SK-N-SH treated with all-trans-retinoic acid at 6 μM for 48 hours (cell line): ENCODE measurements around the gene CP.

Experiments
- ATAC-seq: fragments of 200-7000 bp; cut with Tn5 transposase; 3 replicates; pipeline ENCODE4 v1.9.1; 2020; ENCODE audit warnings: mild to moderate bottlenecking, moderate library complexity
- ARNTL ChIP-seq: fragments of 450-650 bp; formaldehyde crosslinking; IDR thresholded peaks from 2 replicates; pipeline ENCODE4 v1.5.0; 2020; ENCODE audit warnings: low read depth, mild to moderate bottlenecking, moderate library complexity, borderline replicate concordance
- BACH2 ChIP-seq: fragments of 250-450 bp; sonication (Bioruptor Pico); IDR thresholded peaks from 2 replicates; pipeline ENCODE4 v1.9.0; 2021; ENCODE audit warnings: mild to moderate bottlenecking, borderline replicate concordance
- CSDC2 ChIP-seq: fragments of 250-450 bp; sonication (Bioruptor Pico); IDR thresholded peaks from 2 replicates; pipeline ENCODE4 v1.5.0; 2020; ENCODE audit warnings: mild to moderate bottlenecking, moderate library complexity
- ESRRG ChIP-seq: fragments of 250-450 bp; sonication (Bioruptor Pico); IDR thresholded peaks from 2 replicates; pipeline ENCODE4 v1.6.1; 2021; ENCODE audit warnings: mild to moderate bottlenecking
- GLIS3 ChIP-seq: fragments of 250-450 bp; sonication (Bioruptor Pico); IDR thresholded peaks from 2 replicates; pipeline ENCODE4 v1.5.0; 2020; ENCODE audit warnings: mild to moderate bottlenecking, moderate library complexity
- ISL1 ChIP-seq: fragments of 250-450 bp; sonication (Bioruptor Pico); IDR thresholded peaks from 2 replicates; pipeline ENCODE4 v2.1.2; 2022; ENCODE audit warnings: mild to moderate bottlenecking, moderate library complexity
- OSR1 ChIP-seq: fragments of 250-450 bp; sonication (Bioruptor Pico); IDR thresholded peaks from 2 replicates; pipeline ENCODE4 v1.8.0; 2022; ENCODE audit warnings: moderate library complexity, mild to moderate bottlenecking, inconsistent platforms
- PPARA ChIP-seq: fragments of 250-450 bp; sonication (Bioruptor Pico); IDR thresholded peaks from 2 replicates; pipeline ENCODE4 v1.5.0; 2020; ENCODE audit warnings: mild to moderate bottlenecking, borderline replicate concordance
- RARB ChIP-seq: fragments of 250-450 bp; sonication (Bioruptor Pico); IDR thresholded peaks from 2 replicates; pipeline ENCODE4 v1.8.0; 2021; ENCODE audit warnings: mild to moderate bottlenecking, moderate library complexity
- TCF4 ChIP-seq: fragments of 250-450 bp; sonication (Bioruptor Pico); IDR thresholded peaks from 2 replicates; pipeline ENCODE4 v1.8.0; 2021; ENCODE audit warnings: mild to moderate bottlenecking, moderate library complexity, borderline replicate concordance
- ZC3H10 ChIP-seq: fragments of 250-450 bp; sonication (Bioruptor Pico); IDR thresholded peaks from 2 replicates; pipeline ENCODE4 v1.5.1; 2021; ENCODE audit warnings: mild to moderate bottlenecking, moderate library complexity
- ZFP3 ChIP-seq: fragments of 250-450 bp; sonication (Bioruptor Pico); IDR thresholded peaks from 2 replicates; pipeline ENCODE4 v1.5.0; 2020; ENCODE audit warnings: mild to moderate bottlenecking, moderate library complexity
- ZFP30 ChIP-seq: fragments of 450-650 bp; formaldehyde crosslinking; IDR thresholded peaks from 2 replicates; pipeline ENCODE4 v1.5.0; 2022; ENCODE audit warnings: mild to moderate bottlenecking, moderate library complexity
- ZNF565 ChIP-seq: fragments of 450-650 bp; formaldehyde crosslinking; conservative IDR thresholded peaks from 2 replicates; pipeline ENCODE4 v1.5.0; 2020; ENCODE audit warnings: low read depth, mild to moderate bottlenecking, moderate library complexity
- ZNF70 ChIP-seq: fragments of 450-650 bp; formaldehyde crosslinking; IDR thresholded peaks from 2 replicates; pipeline ENCODE4 v1.5.0; 2020; ENCODE audit warnings: mild to moderate bottlenecking, moderate library complexity
- ZNF8 ChIP-seq: fragments of 450-650 bp; formaldehyde crosslinking; IDR thresholded peaks from 2 replicates; pipeline ENCODE4 v1.5.0; 2020; ENCODE audit warnings: mild to moderate bottlenecking, moderate library complexity
- TF ChIP-seq, protein P1 (sequence below): fragments of 250-450 bp; sonication (Bioruptor Pico); IDR thresholded peaks from 2 replicates; pipeline ENCODE4 v1.8.0; 2021; ENCODE audit warnings: low read depth, mild to moderate bottlenecking, moderate library complexity, borderline replicate concordance
- TF ChIP-seq, protein P2 (sequence below): fragments of 250-450 bp; sonication (Bioruptor Pico); IDR thresholded peaks from 2 replicates; pipeline ENCODE4 v1.5.1; 2021; ENCODE audit warnings: mild to moderate bottlenecking, moderate library complexity
- TF ChIP-seq, protein P3 (sequence below): fragments of 250-450 bp; sonication (Bioruptor Pico); IDR thresholded peaks from 2 replicates; pipeline ENCODE4 v1.5.1; 2020; ENCODE audit warnings: low read depth, mild to moderate bottlenecking, moderate library complexity
- TF ChIP-seq, protein P4 (sequence below): fragments of 250-450 bp; sonication (Bioruptor Pico); IDR thresholded peaks from 2 replicates; pipeline ENCODE4 v1.8.0; 2020; ENCODE audit warnings: mild to moderate bottlenecking, moderate library complexity, borderline replicate concordance
- TF ChIP-seq, protein P5 (sequence below): fragments of 250-450 bp; sonication (Bioruptor Pico); IDR thresholded peaks from 2 replicates; pipeline ENCODE4 v1.5.0; 2020; ENCODE audit warnings: mild to moderate bottlenecking, moderate library complexity

Gene CP

GRCh38 chr3:149188494-149188893, 33.1 kb downstream of the CP start:
- ATAC-seq: no peak
- TF ChIP-seq ESRRG (CRISPR knock-in tag): no peak
- TF ChIP-seq BACH2 (CRISPR knock-in tag): no peak
- no peak for TF ChIP-seq CSDC2 (CRISPR knock-in tag)
- TF ChIP-seq ZNF565 (CRISPR knock-in tag): no peak
- TF ChIP-seq, protein P1, sequence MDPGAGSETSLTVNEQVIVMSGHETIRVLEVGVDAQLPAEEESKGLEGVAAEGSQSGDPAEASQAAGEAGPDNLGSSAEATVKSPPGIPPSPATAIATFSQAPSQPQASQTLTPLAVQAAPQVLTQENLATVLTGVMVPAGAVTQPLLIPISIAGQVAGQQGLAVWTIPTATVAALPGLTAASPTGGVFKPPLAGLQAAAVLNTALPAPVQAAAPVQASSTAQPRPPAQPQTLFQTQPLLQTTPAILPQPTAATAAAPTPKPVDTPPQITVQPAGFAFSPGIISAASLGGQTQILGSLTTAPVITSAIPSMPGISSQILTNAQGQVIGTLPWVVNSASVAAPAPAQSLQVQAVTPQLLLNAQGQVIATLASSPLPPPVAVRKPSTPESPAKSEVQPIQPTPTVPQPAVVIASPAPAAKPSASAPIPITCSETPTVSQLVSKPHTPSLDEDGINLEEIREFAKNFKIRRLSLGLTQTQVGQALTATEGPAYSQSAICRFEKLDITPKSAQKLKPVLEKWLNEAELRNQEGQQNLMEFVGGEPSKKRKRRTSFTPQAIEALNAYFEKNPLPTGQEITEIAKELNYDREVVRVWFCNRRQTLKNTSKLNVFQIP (CRISPR knock-in tag): no peak
- no peak for TF ChIP-seq RARB
- no peak for TF ChIP-seq ZFP30 (CRISPR knock-in tag)
- TF ChIP-seq ZC3H10 (CRISPR knock-in tag): no peak

DNA sequence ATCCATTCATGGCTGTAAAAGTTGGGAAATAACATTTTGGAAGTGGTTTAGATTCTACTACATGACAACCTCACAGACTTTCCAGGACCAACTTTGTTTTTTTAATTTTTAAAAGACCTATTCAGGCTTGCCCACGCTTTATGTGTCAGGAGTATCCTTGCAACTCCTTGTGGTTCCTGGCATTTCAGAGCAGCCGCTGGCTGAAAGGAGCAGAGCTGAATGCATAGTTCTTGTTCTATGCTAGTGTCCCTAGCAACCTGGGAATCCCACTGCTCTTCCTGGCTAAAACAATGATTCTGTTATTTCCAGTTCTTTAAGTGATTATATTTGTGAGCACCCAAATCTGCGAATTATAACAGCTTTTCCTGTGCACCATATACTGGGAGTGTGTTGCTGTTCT, 34.9 kb downstream of the CP start:
- TF ChIP-seq BACH2 (CRISPR knock-in tag) (no peak), GLIS3 (no peak), RARB (no peak), ZNF8 (CRISPR knock-in tag) (no peak), TCF4 (CRISPR knock-in tag) (no peak), ZNF565 (CRISPR knock-in tag) (no peak)
- TF ChIP-seq, protein P2, sequence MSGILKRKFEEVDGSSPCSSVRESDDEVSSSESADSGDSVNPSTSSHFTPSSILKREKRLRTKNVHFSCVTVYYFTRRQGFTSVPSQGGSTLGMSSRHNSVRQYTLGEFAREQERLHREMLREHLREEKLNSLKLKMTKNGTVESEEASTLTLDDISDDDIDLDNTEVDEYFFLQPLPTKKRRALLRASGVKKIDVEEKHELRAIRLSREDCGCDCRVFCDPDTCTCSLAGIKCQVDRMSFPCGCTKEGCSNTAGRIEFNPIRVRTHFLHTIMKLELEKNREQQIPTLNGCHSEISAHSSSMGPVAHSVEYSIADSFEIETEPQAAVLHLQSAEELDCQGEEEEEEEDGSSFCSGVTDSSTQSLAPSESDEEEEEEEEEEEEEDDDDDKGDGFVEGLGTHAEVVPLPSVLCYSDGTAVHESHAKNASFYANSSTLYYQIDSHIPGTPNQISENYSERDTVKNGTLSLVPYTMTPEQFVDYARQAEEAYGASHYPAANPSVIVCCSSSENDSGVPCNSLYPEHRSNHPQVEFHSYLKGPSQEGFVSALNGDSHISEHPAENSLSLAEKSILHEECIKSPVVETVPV (CRISPR knock-in tag): no peak
- TF ChIP-seq, protein P3, sequence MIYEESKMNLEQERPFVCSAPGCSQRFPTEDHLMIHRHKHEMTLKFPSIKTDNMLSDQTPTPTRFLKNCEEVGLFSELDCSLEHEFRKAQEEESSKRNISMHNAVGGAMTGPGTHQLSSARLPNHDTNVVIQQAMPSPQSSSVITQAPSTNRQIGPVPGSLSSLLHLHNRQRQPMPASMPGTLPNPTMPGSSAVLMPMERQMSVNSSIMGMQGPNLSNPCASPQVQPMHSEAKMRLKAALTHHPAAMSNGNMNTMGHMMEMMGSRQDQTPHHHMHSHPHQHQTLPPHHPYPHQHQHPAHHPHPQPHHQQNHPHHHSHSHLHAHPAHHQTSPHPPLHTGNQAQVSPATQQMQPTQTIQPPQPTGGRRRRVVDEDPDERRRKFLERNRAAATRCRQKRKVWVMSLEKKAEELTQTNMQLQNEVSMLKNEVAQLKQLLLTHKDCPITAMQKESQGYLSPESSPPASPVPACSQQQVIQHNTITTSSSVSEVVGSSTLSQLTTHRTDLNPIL (CRISPR knock-in tag): no peak
- TF ChIP-seq, protein P4, sequence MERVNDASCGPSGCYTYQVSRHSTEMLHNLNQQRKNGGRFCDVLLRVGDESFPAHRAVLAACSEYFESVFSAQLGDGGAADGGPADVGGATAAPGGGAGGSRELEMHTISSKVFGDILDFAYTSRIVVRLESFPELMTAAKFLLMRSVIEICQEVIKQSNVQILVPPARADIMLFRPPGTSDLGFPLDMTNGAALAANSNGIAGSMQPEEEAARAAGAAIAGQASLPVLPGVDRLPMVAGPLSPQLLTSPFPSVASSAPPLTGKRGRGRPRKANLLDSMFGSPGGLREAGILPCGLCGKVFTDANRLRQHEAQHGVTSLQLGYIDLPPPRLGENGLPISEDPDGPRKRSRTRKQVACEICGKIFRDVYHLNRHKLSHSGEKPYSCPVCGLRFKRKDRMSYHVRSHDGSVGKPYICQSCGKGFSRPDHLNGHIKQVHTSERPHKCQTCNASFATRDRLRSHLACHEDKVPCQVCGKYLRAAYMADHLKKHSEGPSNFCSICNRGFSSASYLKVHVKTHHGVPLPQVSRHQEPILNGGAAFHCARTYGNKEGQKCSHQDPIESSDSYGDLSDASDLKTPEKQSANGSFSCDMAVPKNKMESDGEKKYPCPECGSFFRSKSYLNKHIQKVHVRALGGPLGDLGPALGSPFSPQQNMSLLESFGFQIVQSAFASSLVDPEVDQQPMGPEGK (CRISPR knock-in tag): no peak

GRCh38 chr3:149186219-149186618, 35.4 kb downstream of the CP start:
- TF ChIP-seq ISL1 (no peak), TCF4 (CRISPR knock-in tag) (no peak), ZC3H10 (CRISPR knock-in tag) (no peak), ARNTL (CRISPR knock-in tag) (no peak), GLIS3 (no peak), PPARA (CRISPR knock-in tag) (no peak), BACH2 (CRISPR knock-in tag) (no peak), ZNF70 (CRISPR knock-in tag) (no peak)
- TF ChIP-seq, protein P1 (CRISPR knock-in tag): no peak
- ATAC-seq: no peak

More for the DNA sequence above, 34.9 kb downstream of the CP start:
- ATAC-seq: no peak

GRCh38 chr3:149181182-149181581, 40.4 kb downstream of the CP start:
- no peak for ATAC-seq
- TF ChIP-seq TCF4 (CRISPR knock-in tag) (no peak), ARNTL (CRISPR knock-in tag) (no peak), ESRRG (CRISPR knock-in tag) (no peak), ZFP3 (CRISPR knock-in tag) (no peak), ZNF70 (CRISPR knock-in tag) (no peak), ZC3H10 (CRISPR knock-in tag) (no peak), OSR1 (CRISPR knock-in tag) (no peak), GLIS3 (no peak)
- TF ChIP-seq, protein P4 (CRISPR knock-in tag): no peak
- TF ChIP-seq, protein P5, sequence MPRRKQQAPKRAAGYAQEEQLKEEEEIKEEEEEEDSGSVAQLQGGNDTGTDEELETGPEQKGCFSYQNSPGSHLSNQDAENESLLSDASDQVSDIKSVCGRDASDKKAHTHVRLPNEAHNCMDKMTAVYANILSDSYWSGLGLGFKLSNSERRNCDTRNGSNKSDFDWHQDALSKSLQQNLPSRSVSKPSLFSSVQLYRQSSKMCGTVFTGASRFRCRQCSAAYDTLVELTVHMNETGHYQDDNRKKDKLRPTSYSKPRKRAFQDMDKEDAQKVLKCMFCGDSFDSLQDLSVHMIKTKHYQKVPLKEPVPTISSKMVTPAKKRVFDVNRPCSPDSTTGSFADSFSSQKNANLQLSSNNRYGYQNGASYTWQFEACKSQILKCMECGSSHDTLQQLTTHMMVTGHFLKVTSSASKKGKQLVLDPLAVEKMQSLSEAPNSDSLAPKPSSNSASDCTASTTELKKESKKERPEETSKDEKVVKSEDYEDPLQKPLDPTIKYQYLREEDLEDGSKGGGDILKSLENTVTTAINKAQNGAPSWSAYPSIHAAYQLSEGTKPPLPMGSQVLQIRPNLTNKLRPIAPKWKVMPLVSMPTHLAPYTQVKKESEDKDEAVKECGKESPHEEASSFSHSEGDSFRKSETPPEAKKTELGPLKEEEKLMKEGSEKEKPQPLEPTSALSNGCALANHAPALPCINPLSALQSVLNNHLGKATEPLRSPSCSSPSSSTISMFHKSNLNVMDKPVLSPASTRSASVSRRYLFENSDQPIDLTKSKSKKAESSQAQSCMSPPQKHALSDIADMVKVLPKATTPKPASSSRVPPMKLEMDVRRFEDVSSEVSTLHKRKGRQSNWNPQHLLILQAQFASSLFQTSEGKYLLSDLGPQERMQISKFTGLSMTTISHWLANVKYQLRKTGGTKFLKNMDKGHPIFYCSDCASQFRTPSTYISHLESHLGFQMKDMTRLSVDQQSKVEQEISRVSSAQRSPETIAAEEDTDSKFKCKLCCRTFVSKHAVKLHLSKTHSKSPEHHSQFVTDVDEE (CRISPR knock-in tag): no peak
- TF ChIP-seq, protein P1 (CRISPR knock-in tag): no peak
